Measurements from ENCODE around the gene STXBP5.

GRCh38 chr6:147205690-147206600 is 1.7 kb downstream of the STXBP5 start:
- TF ChIP-seq CTCF (IDR thresholded peaks at IDR 0.05): no peak
- TF ChIP-seq EZH2 (IDR thresholded peaks at IDR 0.05; ENCODE audit: borderline replicate concordance, insufficient read depth, low read depth, low read length, poor library complexity, severe bottlenecking): no peak
